ENCODE measurements around the gene CPLX4. TPM values are rescaled to one million over a fixed set of nuclear protein-coding genes. Genes with fewer than 3 reads are reported as not detected.

The CPLX4 gene
- total RNA-seq, 1 donor from 2014 or later, result not detected

DNA sequence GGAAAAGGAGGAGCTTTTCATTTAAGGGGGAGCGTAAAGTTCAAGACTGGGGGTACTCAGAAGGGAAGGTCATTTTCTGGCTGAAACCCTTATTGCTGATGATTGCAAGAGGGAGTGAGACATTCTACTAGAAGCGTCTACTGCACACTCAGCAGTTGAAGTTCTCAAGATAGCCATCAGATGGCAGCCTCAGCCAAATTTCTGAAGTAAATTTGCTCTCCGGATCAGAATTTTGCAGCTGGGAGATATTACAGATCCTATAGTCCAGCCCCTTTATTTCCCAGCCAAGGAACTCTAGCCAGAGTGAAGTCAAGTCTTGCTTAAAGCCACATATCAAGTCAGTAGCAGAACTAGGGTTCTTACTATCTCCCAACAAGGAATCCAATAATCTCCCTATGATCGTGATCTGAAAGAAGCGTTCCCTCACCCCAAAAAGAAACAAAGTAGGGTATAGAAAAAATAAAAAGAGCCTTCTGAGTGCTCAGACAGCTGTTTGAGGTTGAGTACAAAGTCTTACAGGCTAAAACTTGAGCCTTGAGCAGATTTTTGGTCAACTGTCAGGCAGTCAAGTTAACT, 69.2 kb downstream of the CPLX4 start:
- peaks cover 5% of the 10 kb centered on the region for H3K4me1 Mint-ChIP-seq (ENCODE audit: low read depth)
- H3K36me3 Mint-ChIP-seq (ENCODE audit: low read depth), result no peaks in the 10 kb centered on the region
- no peak overlapping the region for H3K27ac Mint-ChIP-seq (ENCODE audit: unreplicated experiment)
- TF ChIP-seq CTCF (IDR thresholded peaks at IDR 0.05), result peak; percentile 87
- DNase-seq (ENCODE audit: low spot score), result no peak
- H3K4me3 Mint-ChIP-seq (ENCODE audit: unreplicated experiment), result no peak overlapping the region
- H3K9me3 Mint-ChIP-seq (ENCODE audit: low read depth), result no peaks in the 10 kb centered on the region
- H3K27me3 Mint-ChIP-seq (ENCODE audit: low read depth), result peaks cover 77% of the 10 kb centered on the region

- DNase-seq (ENCODE audit: low spot score), result no peak
- no peak overlapping the region for H3K27ac Mint-ChIP-seq (ENCODE audit: unreplicated experiment)
- no peak for TF ChIP-seq CTCF (IDR thresholded peaks at IDR 0.05)
- H3K27me3 Mint-ChIP-seq (ENCODE audit: low read depth), result peaks cover 67% of the 10 kb centered on the region
- no peaks in the 10 kb centered on the region for H3K36me3 Mint-ChIP-seq (ENCODE audit: low read depth)
- H3K9me3 Mint-ChIP-seq (ENCODE audit: low read depth), result no peaks in the 10 kb centered on the region
- H3K4me1 Mint-ChIP-seq (ENCODE audit: low read depth), result peaks cover 5% of the 10 kb centered on the region
- H3K4me3 Mint-ChIP-seq (ENCODE audit: unreplicated experiment), result no peak overlapping the region
Measured at GRCh38 chr18:59246796-59247195, 71.7 kb downstream of the CPLX4 start.

Other genes starting within 250 kb of the CPLX4 start
- 27.6 to 51.1 TPM (median 32.8 TPM) in 3 replicates for gene SEC11C, start 178.8 kb downstream of the CPLX4 start, total RNA-seq
- not detected in 3 replicates for gene GRP, start 98.5 kb downstream of the CPLX4 start, total RNA-seq
- not detected in 3 replicates for gene RAX, start 45.2 kb downstream of the CPLX4 start, total RNA-seq
- 107 to 164 TPM (median 108 TPM) in 3 replicates for gene LMAN1, start 40.6 kb upstream of the CPLX4 start, total RNA-seq